Measurements from ENCODE around the gene UBXN7.
"Not testable (repeated sequence)": the region's sequence is repeated elsewhere in the genome, so short reads cannot be mapped to it uniquely, and the experiment has no call there.

The UBXN7 gene

DNA sequence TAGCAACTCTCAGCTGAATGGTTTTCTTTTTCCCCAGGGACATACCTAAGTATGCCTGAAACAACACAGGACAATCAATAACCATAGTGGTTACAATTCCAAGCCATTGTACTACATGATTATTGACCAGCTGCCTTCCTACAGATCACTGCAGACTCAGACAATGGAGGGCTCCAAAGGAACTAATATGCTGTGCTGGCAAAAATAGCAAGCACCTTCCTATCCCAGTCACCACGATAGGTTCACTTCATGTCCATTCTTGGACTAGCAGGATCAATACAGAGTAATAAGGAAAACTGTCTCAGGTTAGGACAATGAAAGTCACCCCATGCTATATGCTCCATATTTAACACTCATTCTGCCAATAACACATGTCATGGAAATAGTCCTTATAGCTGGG lies 76.6 kb downstream of the UBXN7 start:
- DNase-seq (ENCODE audit: low read depth, low spot score) = no peak

DNA sequence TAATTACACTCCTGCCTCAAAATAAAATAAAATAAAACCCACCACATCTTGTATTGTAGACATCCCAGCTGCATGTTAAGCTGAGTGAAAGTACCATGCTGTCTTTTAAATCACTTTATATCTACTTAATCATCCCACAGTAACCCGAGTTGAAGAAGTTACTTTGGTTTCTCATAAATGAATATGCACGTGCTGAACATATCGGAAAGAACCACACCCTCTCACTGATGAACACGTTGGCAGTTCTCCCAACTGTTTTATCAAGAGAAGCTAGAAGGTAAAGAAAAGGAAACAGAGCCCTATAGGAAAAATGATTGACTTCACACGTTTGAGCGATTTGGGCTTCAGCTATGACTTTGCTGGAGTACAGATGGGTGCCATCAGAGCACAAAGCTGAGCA lies 78.1 kb downstream of the UBXN7 start:
- no peak for DNase-seq (ENCODE audit: low read depth, low spot score)

DNA sequence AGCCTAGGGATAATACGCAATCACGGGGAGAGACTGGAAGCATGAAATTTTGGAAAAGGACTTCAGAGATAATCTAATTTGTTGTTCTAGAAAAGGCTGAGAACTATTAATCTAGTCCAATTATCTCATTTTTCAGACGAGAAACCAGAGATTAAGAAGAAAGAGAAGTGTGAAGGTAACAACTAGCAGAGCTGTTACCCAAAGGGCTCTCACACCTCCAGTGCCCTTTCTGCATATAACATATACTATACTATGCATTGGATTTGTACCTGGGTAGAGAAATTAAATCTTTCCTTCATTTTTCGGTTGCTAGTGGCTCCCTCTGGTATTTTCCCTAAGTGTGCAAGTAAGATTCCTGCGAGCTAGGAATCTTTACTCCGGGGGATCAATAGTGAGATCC lies 80.7 kb downstream of the UBXN7 start:
- DNase-seq (ENCODE audit: low read depth, low spot score) = no peak

DNA sequence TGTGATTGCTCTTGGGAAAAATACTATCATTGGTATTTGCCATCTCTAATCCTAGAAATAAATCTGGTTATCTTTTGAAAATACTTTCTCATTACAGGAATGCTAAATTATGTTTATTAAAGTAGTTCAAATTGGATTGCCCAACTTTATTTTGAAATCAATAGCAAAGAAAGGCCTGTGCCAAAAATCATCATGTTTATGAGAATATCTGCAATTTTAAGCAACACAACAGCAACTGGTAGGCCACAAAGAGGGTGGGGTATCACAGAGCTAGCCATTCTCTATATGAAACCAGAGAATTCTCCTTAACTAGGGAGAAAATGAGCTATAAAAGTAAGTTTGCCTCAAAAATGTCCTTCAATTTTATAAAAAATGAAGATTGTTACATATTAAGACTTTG lies 82.2 kb downstream of the UBXN7 start:
- DNase-seq (ENCODE audit: low read depth, low spot score) = no peak

DNA sequence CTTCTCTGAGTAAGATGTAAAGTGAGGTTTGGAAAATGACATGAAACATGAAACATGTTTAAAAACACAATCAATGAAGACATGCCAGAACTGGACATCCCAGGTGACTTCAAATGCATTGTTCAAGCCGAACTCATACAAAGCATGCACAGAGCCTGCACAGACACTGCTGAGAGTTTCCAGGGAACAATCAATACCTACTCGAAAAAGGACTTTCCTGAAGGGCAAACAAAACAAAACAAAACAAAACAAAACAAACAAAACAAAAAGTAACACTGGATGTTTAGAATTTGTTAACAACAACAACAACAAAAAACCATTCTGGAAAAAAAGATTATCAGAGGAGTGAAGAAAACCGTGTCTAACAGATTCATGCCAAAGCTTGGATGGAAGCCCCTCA lies 83.5 kb downstream of the UBXN7 start:
- DNase-seq (ENCODE audit: low read depth, low spot score) = no peak

DNA sequence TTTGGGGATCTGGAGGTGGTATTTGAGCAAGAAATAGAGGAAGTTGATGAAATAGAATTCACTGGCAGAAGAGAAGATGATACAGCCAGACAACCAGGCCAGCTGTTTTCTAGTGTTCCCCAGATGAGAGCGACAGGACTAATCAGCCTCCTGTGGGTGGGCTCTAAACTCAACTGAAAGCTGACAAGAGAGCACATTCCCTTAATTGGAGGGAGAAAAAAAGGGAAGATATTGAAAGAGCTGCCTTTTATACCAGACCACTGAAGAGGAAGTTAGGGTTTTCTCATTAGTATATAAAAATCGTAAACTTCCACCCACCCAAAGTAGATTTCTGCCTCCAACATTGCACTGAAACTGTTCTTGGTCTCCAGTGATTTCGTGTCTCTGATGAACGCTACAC lies 87.6 kb downstream of the UBXN7 start:
- DNase-seq (ENCODE audit: low read depth, low spot score) = no peak

DNA sequence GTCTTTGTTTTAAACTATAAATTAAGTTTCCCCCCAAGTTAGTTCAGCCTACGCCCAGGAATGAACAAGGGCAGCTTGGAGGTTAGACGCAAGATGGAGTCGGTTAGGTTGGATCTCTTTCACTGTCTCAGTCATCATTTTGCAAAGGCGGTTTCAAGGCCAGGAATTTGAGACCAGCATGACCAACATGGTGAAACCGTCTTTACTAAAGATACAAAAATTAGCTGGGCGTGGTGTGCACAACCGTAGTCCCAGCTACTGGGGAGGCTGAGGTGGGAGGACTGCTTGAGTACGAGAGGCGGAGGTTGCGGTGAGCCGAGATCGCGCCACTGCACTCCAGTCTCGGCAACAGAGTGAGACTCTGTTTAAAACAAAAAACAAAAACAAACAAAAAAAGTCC lies 88.3 kb downstream of the UBXN7 start:
- not testable (repeated sequence) for DNase-seq (ENCODE audit: low read depth, low spot score)

DNA sequence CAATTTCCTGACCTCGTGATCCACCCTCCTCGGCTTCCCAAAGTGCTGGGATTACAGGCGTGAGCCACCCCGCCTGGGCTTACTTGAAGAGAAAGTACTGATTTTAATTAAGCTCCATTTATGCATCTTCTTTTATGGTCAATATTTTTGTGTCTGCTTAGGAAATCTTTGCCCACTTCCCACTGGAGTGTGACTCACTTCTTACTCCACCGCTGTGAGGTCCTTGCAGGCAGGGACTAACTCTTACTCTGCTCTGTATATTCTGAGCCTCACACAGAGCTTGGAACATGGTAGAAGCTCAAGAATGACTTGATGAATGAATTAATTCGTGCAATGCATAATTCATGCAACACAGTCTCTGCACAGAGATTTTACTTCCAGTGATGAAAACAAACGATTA lies 91.1 kb downstream of the UBXN7 start:
- no peak for DNase-seq (ENCODE audit: low read depth, low spot score)

DNA sequence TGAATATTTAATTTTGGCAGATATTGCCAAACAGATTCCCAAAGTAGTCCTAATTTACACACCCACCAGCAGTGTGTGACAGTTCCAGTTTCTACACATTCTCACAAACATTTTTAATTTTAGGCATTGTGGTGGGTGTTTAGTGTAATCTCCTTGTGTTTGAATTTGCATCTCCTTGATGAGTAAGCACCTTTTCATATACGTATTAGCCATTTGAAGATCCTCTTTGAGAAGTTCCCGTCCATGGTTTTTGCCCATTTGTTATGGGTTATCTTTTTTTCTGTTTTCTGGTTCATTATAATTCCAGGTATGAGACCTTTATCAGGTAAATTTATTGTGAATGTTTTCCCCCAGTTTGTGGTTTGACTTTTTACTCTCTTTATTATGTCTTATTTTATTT lies 91.8 kb downstream of the UBXN7 start:
- DNase-seq (ENCODE audit: low read depth, low spot score) = no peak

DNA sequence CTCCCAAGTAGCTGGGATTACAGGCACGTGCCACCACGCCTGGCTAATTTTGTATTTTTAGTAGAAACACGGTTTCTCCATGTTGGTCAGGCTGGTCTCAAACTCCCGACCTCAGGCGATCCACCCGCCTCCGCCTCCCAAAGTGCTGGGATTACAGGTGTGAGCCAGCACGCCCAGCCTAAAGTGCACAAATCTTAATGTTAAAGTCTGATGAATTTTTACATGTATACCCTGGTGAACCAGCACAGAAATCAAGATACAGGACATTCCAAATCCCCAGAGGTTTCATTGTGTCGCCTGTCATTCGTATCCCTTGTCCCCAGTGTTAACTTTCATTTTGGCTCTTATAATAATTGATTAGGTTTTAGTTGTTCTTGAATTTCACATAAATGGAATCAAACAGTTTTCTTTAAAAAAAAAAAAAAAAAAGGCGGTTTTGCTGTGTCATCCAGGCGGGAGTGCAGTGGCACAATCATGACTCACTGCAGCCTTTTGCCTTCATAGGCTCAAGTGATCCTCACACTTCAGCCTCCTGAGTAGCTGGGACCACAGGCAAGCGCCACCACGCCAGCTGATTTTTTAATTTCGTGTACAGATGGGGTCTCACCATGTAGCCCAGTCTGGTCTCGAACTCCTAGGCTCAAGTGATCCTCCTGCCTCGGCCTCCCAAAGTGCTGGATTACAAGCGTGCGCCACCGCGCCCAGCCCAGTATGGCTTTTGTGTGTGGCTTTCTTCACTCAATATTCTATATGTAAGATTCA lies 92.6 kb downstream of the UBXN7 start:
- no peak for DNase-seq (ENCODE audit: low read depth, low spot score)

DNA sequence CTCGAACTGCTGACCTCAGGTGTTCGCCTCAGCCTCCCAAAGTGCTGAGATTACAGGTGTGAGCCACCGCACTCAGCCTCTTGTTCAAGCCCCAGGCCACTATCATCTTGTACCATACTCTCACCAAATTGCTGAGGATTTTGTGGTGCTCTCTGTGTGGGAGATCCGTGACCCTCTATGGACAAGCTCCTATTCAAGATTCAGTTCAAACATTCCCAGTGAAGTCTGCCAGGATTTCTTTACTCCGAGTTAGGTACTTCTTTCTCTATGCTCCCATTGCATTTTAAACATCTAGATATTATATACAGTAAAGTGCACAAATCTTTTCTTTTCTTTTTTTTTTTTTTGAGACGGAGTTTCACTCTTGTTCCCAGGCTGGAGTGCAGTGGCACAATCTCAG lies 93.2 kb downstream of the UBXN7 start:
- no peak for DNase-seq (ENCODE audit: low read depth, low spot score)

DNA sequence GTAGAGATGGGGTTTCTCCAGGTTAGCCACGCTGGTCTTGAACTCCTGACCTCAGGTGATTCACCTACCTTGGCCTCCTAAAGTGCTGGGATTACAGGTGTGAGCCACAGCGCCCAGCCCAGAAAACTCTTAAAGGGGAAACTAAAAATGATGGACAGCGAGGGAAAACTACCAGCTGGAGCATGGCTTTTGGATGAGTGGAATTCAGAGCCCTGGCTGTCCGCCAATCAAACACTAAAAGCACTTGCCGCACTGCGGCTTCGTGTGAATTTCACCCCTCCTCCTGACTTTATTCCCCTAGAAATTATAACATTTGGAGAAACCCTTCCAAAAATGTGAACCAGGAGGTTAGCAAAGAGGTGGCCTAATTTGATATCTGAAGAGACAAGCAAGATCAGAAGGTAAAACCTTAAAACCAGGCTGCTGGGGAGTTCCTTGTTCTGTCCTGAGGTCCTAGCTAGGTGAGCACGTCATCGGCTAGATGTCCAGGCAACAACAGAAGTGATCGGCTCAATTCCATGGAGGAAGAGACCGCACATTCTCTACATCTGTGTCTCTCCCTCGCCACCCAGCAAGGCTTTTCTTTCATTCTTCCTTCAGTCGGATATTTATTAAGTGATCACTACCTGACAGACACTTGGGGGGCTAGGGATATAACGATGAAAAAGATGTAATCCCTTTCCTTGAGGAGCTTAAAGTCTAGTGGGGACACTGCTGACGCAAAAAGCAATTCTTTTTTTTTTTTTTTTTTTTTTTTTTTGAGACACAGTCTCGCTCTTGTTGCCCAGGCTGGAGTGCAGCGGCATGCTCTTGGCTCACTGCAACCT lies 95.7 kb downstream of the UBXN7 start:
- DNase-seq (ENCODE audit: low read depth, low spot score) = no peak

DNA sequence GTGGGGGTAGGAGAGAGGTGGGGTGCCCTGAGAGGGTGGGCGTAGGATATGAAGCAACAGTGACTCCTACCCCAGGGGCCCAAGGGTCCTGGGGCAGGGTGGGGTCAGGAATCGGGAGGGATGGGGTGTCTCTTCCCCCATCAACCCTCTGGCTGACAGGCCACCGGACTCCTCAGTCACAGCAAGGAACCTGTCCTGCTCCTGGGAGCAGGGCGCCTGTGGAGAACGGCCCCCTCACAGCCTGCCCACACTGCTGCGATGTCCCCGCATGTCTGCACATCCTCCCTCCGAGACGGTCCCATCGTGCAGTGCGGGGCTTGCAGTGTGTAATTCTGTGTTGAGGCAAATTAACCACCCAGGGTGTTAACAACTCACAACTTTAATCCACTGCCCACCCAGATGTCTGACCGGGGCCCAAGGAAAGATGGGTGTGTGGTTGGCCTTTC lies 96.7 kb downstream of the UBXN7 start:
- no peak for DNase-seq (ENCODE audit: low read depth, low spot score)

DNA sequence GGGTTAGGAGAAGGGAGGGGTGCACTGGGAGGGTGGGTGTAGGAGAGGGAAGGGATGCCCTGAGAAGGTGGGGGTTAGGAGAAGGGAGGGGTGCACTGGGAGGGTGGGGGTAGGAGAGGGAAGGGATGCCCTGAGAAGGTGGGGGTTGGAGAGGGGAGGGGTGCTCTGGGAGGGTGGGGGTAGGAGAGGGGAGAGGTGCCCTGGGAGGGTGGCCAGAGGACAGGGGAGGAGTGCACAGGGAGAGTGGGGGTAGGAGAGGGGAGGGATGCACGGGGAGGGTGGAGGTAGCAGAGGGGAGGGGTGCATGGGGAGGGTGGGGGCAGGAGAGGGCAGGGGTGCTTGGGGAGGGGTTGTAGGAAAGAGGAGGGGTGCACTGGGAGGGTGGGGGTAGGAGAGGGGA lies 97.2 kb downstream of the UBXN7 start:
- no peak for DNase-seq (ENCODE audit: low read depth, low spot score)

DNA sequence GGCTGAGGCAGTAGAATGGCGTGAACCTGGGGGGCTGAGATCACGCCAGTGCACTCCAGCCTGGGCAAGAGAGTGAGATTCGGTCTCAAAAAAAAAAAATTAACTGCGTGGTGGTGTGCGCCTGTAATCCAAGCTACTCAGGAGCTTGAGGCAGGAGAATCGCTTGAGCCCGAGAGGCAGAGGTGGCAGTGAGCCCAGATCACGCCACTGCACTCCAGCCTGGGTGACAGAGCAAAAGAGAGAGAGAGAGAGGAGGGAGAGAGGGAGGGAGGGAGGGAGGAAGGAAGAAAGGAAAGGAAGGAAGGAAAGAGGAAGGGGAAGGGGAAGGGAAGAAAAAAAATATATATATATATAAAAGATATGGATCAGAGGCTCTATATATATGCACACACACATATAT lies 100.1 kb downstream of the UBXN7 start:
- no peak for DNase-seq (ENCODE audit: low read depth, low spot score)

DNA sequence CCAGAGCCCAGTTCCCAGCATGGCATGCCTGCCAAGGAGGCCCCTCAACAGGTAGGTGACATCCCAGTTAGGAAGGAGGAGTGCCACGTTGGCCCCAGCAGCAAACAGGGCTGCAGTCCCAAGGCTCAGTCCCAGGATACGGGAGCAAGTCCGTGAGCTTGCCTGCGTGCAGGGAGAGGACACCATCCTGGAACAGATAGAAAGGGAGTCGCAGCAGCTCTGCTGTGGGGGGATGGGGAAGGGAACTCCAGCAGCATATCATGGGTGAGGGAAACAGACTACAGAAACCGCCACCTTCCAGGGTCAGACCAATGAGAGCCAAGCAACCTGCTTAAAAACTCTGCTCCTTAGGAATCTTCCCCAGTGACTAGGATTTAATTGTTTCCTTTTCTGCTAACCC lies 104.8 kb downstream of the UBXN7 start:
- DNase-seq (ENCODE audit: low read depth, low spot score) = no peak

DNA sequence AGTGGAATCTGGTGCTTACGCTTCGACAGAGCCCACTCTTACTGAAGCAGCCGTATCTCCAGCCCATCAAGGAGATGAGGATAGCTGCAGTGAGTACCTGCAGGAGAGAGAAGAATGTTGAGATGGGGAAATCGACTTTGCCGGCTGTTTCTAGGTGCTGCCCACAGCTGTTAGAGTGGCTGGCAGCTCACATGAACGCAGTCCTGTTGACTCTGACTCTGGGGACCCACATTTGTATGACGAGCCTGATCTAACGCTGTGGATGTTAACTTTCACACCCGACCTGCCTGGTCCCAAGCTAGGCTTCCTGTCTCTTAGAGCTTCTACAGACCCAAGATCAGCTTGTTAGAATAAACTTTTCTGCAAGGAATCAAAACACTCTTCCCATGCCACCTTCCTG lies 105.3 kb downstream of the UBXN7 start:
- DNase-seq (ENCODE audit: low read depth, low spot score) = no peak

DNA sequence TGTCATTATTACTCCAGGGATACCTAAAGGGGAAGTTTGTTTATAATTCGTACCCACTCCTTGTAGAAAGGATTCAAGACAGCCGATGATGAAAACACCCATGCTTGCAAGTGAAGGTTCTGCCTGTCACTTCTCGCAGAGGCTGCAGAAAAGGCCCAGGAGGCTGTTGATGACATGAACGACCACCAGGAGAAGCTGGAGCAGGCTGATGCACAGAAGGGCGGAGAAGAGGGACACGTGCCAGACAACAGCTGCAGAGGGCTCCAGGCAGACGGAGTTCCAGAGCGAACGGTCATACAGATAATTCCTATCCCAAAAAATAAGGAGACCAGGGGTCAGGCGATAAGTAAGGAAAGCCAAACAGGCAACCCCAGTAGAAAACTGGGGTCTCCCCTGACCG lies 108.5 kb downstream of the UBXN7 start:
- no peak for DNase-seq (ENCODE audit: low read depth, low spot score)

DNA sequence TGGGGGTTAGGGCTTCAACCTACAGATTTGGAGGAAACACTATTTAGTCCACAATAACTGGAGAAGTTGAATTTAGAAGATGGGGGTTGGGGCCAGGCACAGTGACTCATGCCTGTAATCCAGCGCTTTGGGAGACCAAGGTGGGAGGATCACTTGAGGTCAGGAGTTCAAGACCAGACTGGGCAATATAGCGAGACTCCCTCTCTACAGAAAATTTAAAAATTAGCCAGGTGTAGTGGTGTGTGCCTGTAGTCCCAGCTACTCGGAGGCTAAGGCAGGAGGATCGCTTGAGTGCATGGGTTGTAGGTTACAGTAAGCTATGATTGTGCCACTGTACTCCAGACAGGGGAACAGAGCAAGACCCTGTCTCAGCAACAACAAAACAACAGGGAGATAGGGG lies 109.2 kb downstream of the UBXN7 start:
- no peak for DNase-seq (ENCODE audit: low read depth, low spot score)

DNA sequence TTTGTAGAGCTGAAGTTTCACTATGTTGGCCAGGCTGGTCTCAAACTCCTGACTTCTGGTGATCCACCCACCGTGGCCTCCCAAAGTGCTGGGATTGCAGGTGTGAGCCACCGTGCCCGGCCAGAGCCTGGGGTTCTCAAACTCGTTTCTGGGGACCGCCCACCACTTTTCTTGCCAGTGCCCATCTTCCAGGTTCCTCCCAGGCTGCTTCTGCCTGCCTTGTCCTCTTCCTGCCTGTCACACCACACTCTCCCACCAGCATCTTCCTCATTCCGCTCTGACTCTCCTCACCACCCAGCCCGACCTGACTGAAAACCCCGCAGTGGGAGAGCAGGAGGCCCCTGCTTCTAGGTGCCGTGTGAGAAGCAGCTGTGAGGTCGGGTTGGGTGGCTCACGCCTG lies 111.1 kb downstream of the UBXN7 start:
- no peak for DNase-seq (ENCODE audit: low read depth, low spot score)

DNA sequence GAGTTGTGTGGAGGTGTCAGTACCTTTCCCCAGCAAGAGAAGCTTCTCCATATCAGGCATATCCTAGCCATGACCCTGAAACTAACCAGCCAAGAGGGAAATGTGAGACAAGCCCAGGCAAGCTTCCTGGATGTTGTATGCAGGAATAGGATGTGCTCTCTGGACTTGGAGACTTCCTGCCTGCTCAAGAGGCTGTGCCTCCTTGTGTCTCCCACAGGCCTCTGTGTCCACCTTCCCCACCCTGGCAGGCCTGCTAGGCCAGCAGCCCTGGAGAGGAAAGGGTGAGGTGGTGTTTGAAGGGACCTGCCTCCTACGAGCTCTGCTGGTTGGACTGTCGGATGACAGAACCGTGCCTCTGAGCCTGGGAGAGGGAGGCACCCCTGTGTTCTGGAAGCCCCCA lies 112.1 kb downstream of the UBXN7 start:
- DNase-seq (ENCODE audit: low read depth, low spot score) = no peak

DNA sequence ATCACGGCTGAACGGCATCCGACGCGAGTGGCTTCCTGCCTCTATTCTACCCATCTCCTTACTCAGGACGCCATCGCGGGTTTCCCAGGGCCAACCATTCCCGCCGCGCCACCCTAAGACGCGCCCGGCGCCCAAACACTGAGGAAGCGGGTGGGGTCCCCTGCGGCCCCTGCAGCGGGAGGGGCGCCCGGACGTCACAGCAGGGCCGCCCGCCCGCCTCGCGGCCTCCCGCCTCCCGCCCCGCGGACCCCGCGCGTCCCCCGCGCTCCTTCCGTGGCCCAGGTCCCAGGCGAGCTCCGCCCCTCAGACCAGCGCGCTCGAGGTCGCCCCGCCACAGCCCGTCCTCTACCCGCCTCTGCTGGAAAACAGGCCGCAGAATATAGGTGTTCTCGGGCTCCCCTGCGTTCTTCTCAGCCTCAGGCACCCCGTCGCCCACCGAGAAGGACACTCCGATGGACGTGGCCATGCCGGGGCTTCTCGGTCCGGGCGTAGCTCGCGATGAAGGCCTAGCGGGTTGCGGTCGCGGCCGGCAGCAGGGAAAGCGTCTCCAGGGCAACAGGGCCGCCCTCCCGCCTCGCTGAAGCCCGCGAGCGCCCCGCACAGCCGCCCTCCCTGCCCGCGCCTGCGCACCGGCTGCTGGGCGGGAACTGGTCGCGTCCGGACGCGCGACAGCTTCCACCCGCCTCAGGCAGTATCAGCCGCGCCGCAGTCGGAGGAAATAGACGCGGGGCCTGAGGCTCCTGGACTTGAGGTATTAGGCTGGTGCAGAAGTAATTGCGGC lies 114.3 kb downstream of the UBXN7 start, which contains the start of gene DYNLT2B:
Gene DYNLT2B (minus strand): TSS at position 554 of the 781 bp plus-strand sequence. CDS start 88 bp downstream, at position 466.
- DNase-seq (ENCODE audit: low read depth, low spot score) = peak; percentile 77
